Measurements from ENCODE around the gene UNC5B.
"Not testable (repeated sequence)": the region's sequence is repeated elsewhere in the genome, so short reads cannot be mapped to it uniquely, and the experiment has no call there.

UNC5B gene

DNA sequence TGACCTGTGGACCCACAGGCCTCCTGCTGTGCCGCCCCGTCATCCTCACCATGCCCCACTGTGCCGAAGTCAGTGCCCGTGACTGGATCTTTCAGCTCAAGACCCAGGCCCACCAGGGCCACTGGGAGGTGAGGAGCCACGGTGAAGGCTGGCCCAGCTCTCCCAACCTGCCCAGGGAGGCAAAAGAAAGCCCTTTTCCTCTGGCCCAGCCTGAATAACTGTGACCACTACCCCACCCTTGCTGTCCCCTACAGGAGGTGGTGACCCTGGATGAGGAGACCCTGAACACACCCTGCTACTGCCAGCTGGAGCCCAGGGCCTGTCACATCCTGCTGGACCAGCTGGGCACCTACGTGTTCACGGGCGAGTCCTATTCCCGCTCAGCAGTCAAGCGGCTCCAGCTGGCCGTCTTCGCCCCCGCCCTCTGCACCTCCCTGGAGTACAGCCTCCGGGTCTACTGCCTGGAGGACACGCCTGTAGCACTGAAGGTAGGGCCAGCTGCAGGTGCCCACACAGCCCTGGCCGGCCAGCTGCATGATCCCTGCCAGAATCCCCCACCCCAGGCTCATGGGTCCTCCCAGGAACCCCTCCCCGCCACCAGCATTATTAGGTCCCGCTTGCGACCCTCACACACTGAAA, 81.2 kb downstream of the UNC5B start:
- H3K4me1 ChIP-seq (ENCODE audit: control extremely low read depth in 1 of 4, control insufficient read depth in 4 of 4, insufficient read depth in 4 of 4, low read length in 3 of 4): peaks cover 0 to 24% (median 20%) of the 10 kb centered on the region in 4 experiments
- 100% methylated on average over 17 of the region's 19 CpGs for WGBS (ENCODE audit: insufficient coverage)
- H3K36me3 ChIP-seq (ENCODE audit: control insufficient read depth in 4 of 4, insufficient read depth in 4 of 4, low read length in 3 of 4): no peaks in the 10 kb centered on the region
- H3K4me3 ChIP-seq (ENCODE audit: control insufficient read depth in 1 of 7, extremely low read depth in 1 of 7, insufficient read depth in 4 of 7, low read depth in 2 of 7, low read length in 6 of 7): no peak overlapping the region
- DNase-seq: no peak
- H3K9me3 ChIP-seq (ENCODE audit: control extremely low read depth in 1 of 5, control insufficient read depth in 4 of 5, insufficient read depth in 2 of 5, low read depth in 1 of 5, low read length in 4 of 5): no peaks in the 10 kb centered on the region
- POLR2A ChIA-PET: no interaction called here
- H3K27me3 ChIP-seq (replicated peaks in 2 of 5; ENCODE audit: control insufficient read depth in 4 of 5, insufficient read depth in 5 of 5, low read length in 4 of 5): no peaks in the 10 kb centered on the region
- no peak overlapping the region for H3K27ac ChIP-seq (ENCODE audit: insufficient read depth in 1 of 2, low read depth in 1 of 2, low read length in 2 of 2, poor library complexity in 1 of 2, severe bottlenecking in 2 of 2)
- CTCF ChIA-PET: interaction anchor here (1.0 to 2.0 kb wide), 4 partner anchors 8 to 368 kb away, joined by 3 to 6 read pairs (median 4); no protein-coding TSS in a partner anchor

DNA sequence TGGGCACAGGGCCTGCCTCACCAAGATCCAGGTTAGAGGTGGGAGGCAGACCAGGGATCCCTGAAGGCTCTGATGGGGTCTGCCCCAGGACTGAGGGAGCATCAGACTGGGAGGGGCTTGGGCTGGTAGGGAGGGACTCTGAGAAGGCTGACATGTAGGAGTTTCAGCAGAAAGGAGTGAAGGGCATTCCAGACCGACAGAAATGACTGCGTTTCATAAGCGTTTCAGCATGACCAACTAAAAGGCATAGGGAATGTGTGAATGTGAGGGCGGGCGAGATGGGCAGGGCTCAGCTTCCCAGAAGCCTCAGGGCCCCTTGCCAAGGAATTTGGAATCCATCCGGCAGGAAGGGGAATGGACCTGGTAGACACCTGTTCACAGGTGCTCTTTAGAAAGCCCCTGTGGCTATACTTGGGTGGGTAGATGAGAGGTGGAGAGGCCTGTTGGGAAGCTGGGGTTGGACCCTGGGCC, 81.8 kb downstream of the UNC5B start:
- Histone ChIP-seq H3K4me3 (ENCODE audit: control insufficient read depth in 1 of 7, extremely low read depth in 1 of 7, insufficient read depth in 4 of 7, low read depth in 2 of 7, low read length in 6 of 7) (no peak overlapping the region), H3K36me3 (ENCODE audit: control insufficient read depth in 4 of 4, insufficient read depth in 4 of 4, low read length in 3 of 4) (no peaks in the 10 kb centered on the region), H3K4me1 (ENCODE audit: control extremely low read depth in 1 of 4, control insufficient read depth in 4 of 4, insufficient read depth in 4 of 4, low read length in 3 of 4) (peaks cover 0 to 30% (median 23%) of the 10 kb centered on the region in 4 experiments), H3K9me3 (ENCODE audit: control extremely low read depth in 1 of 5, control insufficient read depth in 4 of 5, insufficient read depth in 2 of 5, low read depth in 1 of 5, low read length in 4 of 5) (no peaks in the 10 kb centered on the region), H3K27me3 (replicated peaks in 2 of 5; ENCODE audit: control insufficient read depth in 4 of 5, insufficient read depth in 5 of 5, low read length in 4 of 5) (no peaks in the 10 kb centered on the region), H3K27ac (ENCODE audit: insufficient read depth in 1 of 2, low read depth in 1 of 2, low read length in 2 of 2, poor library complexity in 1 of 2, severe bottlenecking in 2 of 2) (no peak overlapping the region)
- POLR2A ChIA-PET: no interaction called here
- WGBS (ENCODE audit: insufficient coverage): 98% methylated on average over 5 of the region's 6 CpGs
- no peak for DNase-seq
- CTCF ChIA-PET: interaction anchor here (1.5 to 2.1 kb wide), 3 partner anchors 10 to 369 kb away, joined by 3 to 7 read pairs (median 5); no protein-coding TSS in a partner anchor

GRCh38 chr10:71294856-71295255, 82.5 kb downstream of the UNC5B start:
- no peak overlapping the region for H3K27ac ChIP-seq (ENCODE audit: insufficient read depth in 1 of 2, low read depth in 1 of 2, low read length in 2 of 2, poor library complexity in 1 of 2, severe bottlenecking in 2 of 2)
- ChIA-PET POLR2A (interaction anchor here (0.5 kb wide), 1 partner anchor 441 kb away, joined by 6 read pairs; no protein-coding TSS in a partner anchor), CTCF (interaction anchor here (1.5 to 2.1 kb wide), 2 partner anchors 10 to 11 kb away, joined by 5 to 7 read pairs; no protein-coding TSS in a partner anchor)
- H3K27me3 ChIP-seq (replicated peaks in 2 of 5; ENCODE audit: control insufficient read depth in 4 of 5, insufficient read depth in 5 of 5, low read length in 4 of 5): no peaks in the 10 kb centered on the region
- H3K36me3 ChIP-seq (ENCODE audit: control insufficient read depth in 4 of 4, insufficient read depth in 4 of 4, low read length in 3 of 4): no peaks in the 10 kb centered on the region
- peaks cover 1 to 30% (median 21%) of the 10 kb centered on the region in 4 experiments for H3K4me1 ChIP-seq (ENCODE audit: control extremely low read depth in 1 of 4, control insufficient read depth in 4 of 4, insufficient read depth in 4 of 4, low read length in 3 of 4)
- H3K9me3 ChIP-seq (ENCODE audit: control extremely low read depth in 1 of 5, control insufficient read depth in 4 of 5, insufficient read depth in 2 of 5, low read depth in 1 of 5, low read length in 4 of 5): no peaks in the 10 kb centered on the region
- no peak for DNase-seq
- WGBS (ENCODE audit: insufficient coverage): 83% methylated on average over 4 of the region's 4 CpGs
- no peak overlapping the region for H3K4me3 ChIP-seq (ENCODE audit: control insufficient read depth in 1 of 7, extremely low read depth in 1 of 7, insufficient read depth in 4 of 7, low read depth in 2 of 7, low read length in 6 of 7)

DNA sequence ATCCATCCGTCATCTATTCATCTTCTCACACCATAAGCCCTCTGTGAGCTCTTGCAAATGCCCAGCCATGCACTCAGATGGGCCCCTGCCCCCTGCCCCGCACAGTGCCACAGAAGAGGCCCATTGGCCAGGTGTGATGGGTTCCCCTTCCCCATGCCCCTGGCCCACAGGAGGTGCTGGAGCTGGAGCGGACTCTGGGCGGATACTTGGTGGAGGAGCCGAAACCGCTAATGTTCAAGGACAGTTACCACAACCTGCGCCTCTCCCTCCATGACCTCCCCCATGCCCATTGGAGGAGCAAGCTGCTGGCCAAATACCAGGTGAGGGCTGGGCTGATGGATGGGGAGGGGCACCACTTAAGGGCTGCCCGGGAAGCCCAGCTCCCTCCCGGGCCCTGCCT, 83.3 kb downstream of the UNC5B start:
- Histone ChIP-seq H3K36me3 (ENCODE audit: control insufficient read depth in 4 of 4, insufficient read depth in 4 of 4, low read length in 3 of 4) (no peaks in the 10 kb centered on the region), H3K4me3 (ENCODE audit: control insufficient read depth in 1 of 7, extremely low read depth in 1 of 7, insufficient read depth in 4 of 7, low read depth in 2 of 7, low read length in 6 of 7) (no peak overlapping the region), H3K27ac (ENCODE audit: insufficient read depth in 1 of 2, low read depth in 1 of 2, low read length in 2 of 2, poor library complexity in 1 of 2, severe bottlenecking in 2 of 2) (no peak overlapping the region), H3K4me1 (ENCODE audit: control extremely low read depth in 1 of 4, control insufficient read depth in 4 of 4, insufficient read depth in 4 of 4, low read length in 3 of 4) (peaks cover 1 to 23% (median 14%) of the 10 kb centered on the region in 4 experiments), H3K27me3 (replicated peaks in 2 of 5; ENCODE audit: control insufficient read depth in 4 of 5, insufficient read depth in 5 of 5, low read length in 4 of 5) (no peaks in the 10 kb centered on the region), H3K9me3 (ENCODE audit: control extremely low read depth in 1 of 5, control insufficient read depth in 4 of 5, insufficient read depth in 2 of 5, low read depth in 1 of 5, low read length in 4 of 5) (no peaks in the 10 kb centered on the region)
- POLR2A ChIA-PET: no interaction called here
- CTCF ChIA-PET: interaction anchor here (2.1 kb wide), 1 partner anchor 11 kb away, joined by 7 read pairs; no protein-coding TSS in a partner anchor
- no peak for DNase-seq
- WGBS (ENCODE audit: insufficient coverage): 97% methylated on average over 5 of the region's 9 CpGs

- H3K27ac ChIP-seq (ENCODE audit: insufficient read depth in 1 of 2, low read depth in 1 of 2, low read length in 2 of 2, poor library complexity in 1 of 2, severe bottlenecking in 2 of 2): no peak overlapping the region
- H3K4me1 ChIP-seq (ENCODE audit: control extremely low read depth in 1 of 4, control insufficient read depth in 4 of 4, insufficient read depth in 4 of 4, low read length in 3 of 4): peaks cover 1 to 18% (median 12%) of the 10 kb centered on the region in 4 experiments
- H3K9me3 ChIP-seq (ENCODE audit: control extremely low read depth in 1 of 5, control insufficient read depth in 4 of 5, insufficient read depth in 2 of 5, low read depth in 1 of 5, low read length in 4 of 5): no peaks in the 10 kb centered on the region
- POLR2A ChIA-PET: no interaction called here
- no peaks in the 10 kb centered on the region for H3K27me3 ChIP-seq (replicated peaks in 2 of 5; ENCODE audit: control insufficient read depth in 4 of 5, insufficient read depth in 5 of 5, low read length in 4 of 5)
- H3K36me3 ChIP-seq (ENCODE audit: control insufficient read depth in 4 of 4, insufficient read depth in 4 of 4, low read length in 3 of 4): no peaks in the 10 kb centered on the region
- H3K4me3 ChIP-seq (ENCODE audit: control insufficient read depth in 1 of 7, extremely low read depth in 1 of 7, insufficient read depth in 4 of 7, low read depth in 2 of 7, low read length in 6 of 7): no peak overlapping the region
- DNase-seq: no peak
- CTCF ChIA-PET: interaction anchor here (2.1 kb wide), 1 partner anchor 12 kb away, joined by 7 read pairs; no protein-coding TSS in a partner anchor
- WGBS (ENCODE audit: insufficient coverage): 72% methylated on average over 5 of the region's 5 CpGs
Measured at GRCh38 chr10:71296086-71296485, 83.7 kb downstream of the UNC5B start.

DNA sequence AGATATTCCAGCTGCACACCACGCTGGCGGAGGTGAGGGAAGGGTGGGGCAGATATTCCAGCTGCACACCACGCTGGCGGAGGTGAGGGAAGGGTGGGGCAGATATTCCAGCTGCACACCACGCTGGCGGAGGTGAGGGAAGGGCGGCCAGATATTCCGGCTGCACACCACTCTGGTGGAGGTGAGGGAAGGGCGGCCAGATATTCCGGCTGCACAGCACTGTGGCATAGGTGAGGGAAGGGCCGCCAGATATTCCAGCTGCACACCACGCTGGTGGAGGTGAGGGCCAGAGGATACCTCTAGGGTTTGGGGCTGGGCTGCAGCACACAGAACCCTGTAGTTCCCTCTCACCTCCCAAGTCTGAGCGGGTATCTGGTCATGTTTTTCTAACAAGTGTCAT, 84.4 kb downstream of the UNC5B start:
- H3K9me3 ChIP-seq (ENCODE audit: control extremely low read depth in 1 of 5, control insufficient read depth in 4 of 5, insufficient read depth in 2 of 5, low read depth in 1 of 5, low read length in 4 of 5); H3K27me3 ChIP-seq (replicated peaks in 2 of 5; ENCODE audit: control insufficient read depth in 4 of 5, insufficient read depth in 5 of 5, low read length in 4 of 5); H3K36me3 ChIP-seq (ENCODE audit: control insufficient read depth in 4 of 4, insufficient read depth in 4 of 4, low read length in 3 of 4); POLR2A ChIA-PET; DNase-seq; CTCF ChIA-PET; H3K27ac ChIP-seq (ENCODE audit: insufficient read depth in 1 of 2, low read depth in 1 of 2, low read length in 2 of 2, poor library complexity in 1 of 2, severe bottlenecking in 2 of 2); H3K4me3 ChIP-seq (ENCODE audit: control insufficient read depth in 1 of 7, extremely low read depth in 1 of 7, insufficient read depth in 4 of 7, low read depth in 2 of 7, low read length in 6 of 7): not testable (repeated sequence)
- 100% methylated on average over 1 of the region's 13 CpGs for WGBS (ENCODE audit: insufficient coverage)
- peaks cover 1 to 15% (median 12%) of the 10 kb centered on the region in 4 experiments for H3K4me1 ChIP-seq (ENCODE audit: control extremely low read depth in 1 of 4, control insufficient read depth in 4 of 4, insufficient read depth in 4 of 4, low read length in 3 of 4)

DNA sequence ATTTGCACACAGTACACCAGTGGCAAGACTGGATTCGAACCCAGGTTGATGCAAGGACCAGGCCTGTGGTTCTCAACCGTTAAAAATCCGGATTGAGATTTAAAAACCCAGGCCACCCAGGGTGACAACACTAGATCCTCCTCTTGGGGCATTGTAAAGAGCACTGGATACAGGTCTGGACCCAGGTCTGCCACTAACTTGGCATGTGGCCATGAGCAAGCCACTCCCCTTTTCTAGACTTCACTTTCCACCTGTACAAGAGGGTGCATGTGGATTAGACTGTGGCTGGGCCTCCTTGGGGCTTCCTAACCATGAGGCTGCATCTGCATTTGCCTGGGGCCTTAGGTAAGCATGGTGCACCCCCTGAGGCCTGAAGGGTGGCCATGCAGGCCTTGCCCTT, 85.0 kb downstream of the UNC5B start:
- DNase-seq: no peak
- H3K4me3 ChIP-seq (ENCODE audit: control insufficient read depth in 1 of 7, extremely low read depth in 1 of 7, insufficient read depth in 4 of 7, low read depth in 2 of 7, low read length in 6 of 7): no peak overlapping the region
- no peak overlapping the region for H3K27ac ChIP-seq (ENCODE audit: insufficient read depth in 1 of 2, low read depth in 1 of 2, low read length in 2 of 2, poor library complexity in 1 of 2, severe bottlenecking in 2 of 2)
- ChIA-PET CTCF (interaction anchor here (0.9 kb wide), 1 partner anchor 14 kb away, joined by 3 read pairs; no protein-coding TSS in a partner anchor), POLR2A (no interaction called here)
- 93% methylated on average over 2 of the region's 3 CpGs for WGBS (ENCODE audit: insufficient coverage)
- H3K27me3 ChIP-seq (replicated peaks in 2 of 5; ENCODE audit: control insufficient read depth in 4 of 5, insufficient read depth in 5 of 5, low read length in 4 of 5): no peaks in the 10 kb centered on the region
- H3K4me1 ChIP-seq (ENCODE audit: control extremely low read depth in 1 of 4, control insufficient read depth in 4 of 4, insufficient read depth in 4 of 4, low read length in 3 of 4): peaks cover 1 to 15% (median 12%) of the 10 kb centered on the region in 4 experiments
- no peaks in the 10 kb centered on the region for H3K9me3 ChIP-seq (ENCODE audit: control extremely low read depth in 1 of 5, control insufficient read depth in 4 of 5, insufficient read depth in 2 of 5, low read depth in 1 of 5, low read length in 4 of 5)
- no peaks in the 10 kb centered on the region for H3K36me3 ChIP-seq (ENCODE audit: control insufficient read depth in 4 of 4, insufficient read depth in 4 of 4, low read length in 3 of 4)

Measured in common myeloid progenitor, CD34-positive (primary cell).